Measurements from ENCODE around the gene PTGDR2. TPM values are rescaled to one million over a fixed set of nuclear protein-coding genes. Genes with fewer than 3 reads are reported as not detected.
A peak's percentile ranks its signal among the peaks of the same experiment; 100 is the strongest.

Gene PTGDR2
- total and polyA plus RNA-seq, 2 experiments from 2014 or later = 0.06 TPM; not detected in 1

DNA sequence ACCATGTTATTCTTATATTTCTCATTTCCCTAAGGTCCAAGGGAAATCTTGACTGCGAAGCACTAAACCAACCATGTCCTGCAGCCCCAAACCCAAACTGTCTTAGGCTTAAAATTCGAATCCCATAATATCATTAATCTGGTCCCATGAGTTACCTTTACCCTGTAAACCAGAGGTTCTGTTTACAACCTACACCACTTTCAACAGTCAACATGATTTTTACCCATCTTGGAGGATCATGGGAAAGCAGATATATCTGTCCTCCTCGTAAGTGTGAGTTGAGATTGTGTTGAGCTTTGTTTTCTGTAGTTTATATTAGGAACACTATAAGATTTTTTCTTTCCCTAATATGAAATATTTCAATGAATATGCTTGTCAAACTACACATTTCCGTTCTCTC is 44.2 kb upstream of the PTGDR2 start:
- Histone ChIP-seq H3K9me3 (ENCODE audit: low read depth) (no peaks in the 10 kb centered on the region), H3K4me1 (ENCODE audit: insufficient read depth) (peaks cover 4% of the 10 kb centered on the region), H3F3A (ENCODE audit: insufficient read depth) (peaks cover 11% of the 10 kb centered on the region), H4K20me1 (ENCODE audit: insufficient read depth) (peaks cover 8% of the 10 kb centered on the region; the same call in 1 of the 2 replicates), H3K36me3 (ENCODE audit: low read depth) (peaks cover 61% of the 10 kb centered on the region), H3K27ac (no peak overlapping the region), H3K9ac (no peak overlapping the region), H2AFZ (no peak overlapping the region), H3K27me3 (replicated peaks; ENCODE audit: insufficient read depth) (no peaks in the 10 kb centered on the region), H3K4me2 (ENCODE audit: unreplicated experiment) (no peak overlapping the region), H3K79me2 (ENCODE audit: insufficient read depth) (peaks cover 34% of the 10 kb centered on the region), H3K4me3 (no peak overlapping the region), H3K9me2 (ENCODE audit: insufficient read depth) (no peaks in the 10 kb centered on the region)
- in situ Hi-C loops (cut with MboI) = loop anchor here (10.0 kb wide), 1 partner anchor 65 kb away; no protein-coding TSS in a partner anchor
- no peak for TF ChIP-seq EZH2phosphoT487 (IDR thresholded peaks at IDR 0.05; ENCODE audit: insufficient read depth, low read depth)
- TF ChIP-seq EZH2 (IDR thresholded peaks at IDR 0.05; ENCODE audit: insufficient read depth, poor library complexity, severe bottlenecking) = no peak
- 63% methylated on average over 4 of the region's 4 CpGs for WGBS, 2 experiments (ENCODE audit: low coverage in 1 of 2, low lambda C conversion rate in 2 of 2, missing lambda C conversion rate in 2 of 2)
- DNase-seq = no peak

DNA sequence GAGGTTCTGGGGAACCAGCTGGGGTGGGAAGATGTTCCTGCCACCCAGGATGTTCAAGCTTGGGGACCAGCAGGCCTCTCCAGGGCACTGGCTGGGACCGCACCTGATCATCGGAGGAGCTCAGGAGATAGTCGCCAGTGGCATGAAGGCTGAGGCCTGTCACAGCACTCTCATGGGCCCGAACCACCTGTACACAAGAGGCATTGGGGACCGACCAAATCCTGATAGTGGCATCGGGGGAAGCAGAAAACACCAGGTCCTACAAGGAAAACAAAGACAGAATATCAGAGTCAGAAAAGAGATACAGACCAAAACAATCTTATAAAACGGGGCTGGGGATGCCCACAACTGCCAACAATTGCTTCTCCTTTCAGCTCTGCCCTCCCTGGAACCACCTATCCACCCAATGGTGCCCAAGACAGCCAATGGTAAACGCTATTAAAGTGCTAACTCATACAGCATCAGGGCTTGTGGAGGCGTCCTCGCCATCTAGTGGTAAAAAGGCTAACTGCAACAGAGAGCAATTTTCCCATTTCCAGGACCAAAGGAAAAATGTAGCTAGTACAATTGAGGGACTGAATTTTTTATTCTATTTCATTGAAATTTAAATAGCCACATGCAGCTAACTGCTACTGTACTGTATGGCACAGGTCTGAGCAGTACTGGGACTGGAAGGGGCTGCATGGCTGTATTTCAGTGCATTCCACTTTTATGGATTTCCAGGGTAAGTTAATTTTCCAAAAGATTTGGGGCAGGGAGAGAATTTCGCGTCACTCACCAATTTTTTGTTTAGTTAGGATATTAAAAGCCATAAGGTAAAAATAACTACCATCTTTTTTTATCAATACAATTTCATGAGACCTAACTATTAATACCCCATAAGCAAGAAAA is 43.5 kb upstream of the PTGDR2 start:
- no peaks in the 10 kb centered on the region for H3K9me2 ChIP-seq (ENCODE audit: insufficient read depth)
- H3K4me3 ChIP-seq = no peak overlapping the region
- H3K4me2 ChIP-seq (ENCODE audit: unreplicated experiment) = no peak overlapping the region
- H3K4me1 ChIP-seq (ENCODE audit: insufficient read depth) = no peaks in the 10 kb centered on the region
- TF ChIP-seq EZH2phosphoT487 (IDR thresholded peaks at IDR 0.05; ENCODE audit: insufficient read depth, low read depth) (no peak), EZH2 (IDR thresholded peaks at IDR 0.05; ENCODE audit: insufficient read depth, poor library complexity, severe bottlenecking) (no peak)
- WGBS, 2 experiments (ENCODE audit: low coverage in 1 of 2, low lambda C conversion rate in 2 of 2, missing lambda C conversion rate in 2 of 2) = 58% methylated on average over 12 of the region's 12 CpGs
- no peak overlapping the region for H3K27ac ChIP-seq
- in situ Hi-C loops (cut with MboI) = loop anchor here (10.0 kb wide), 1 partner anchor 64 kb away; no protein-coding TSS in a partner anchor
- peaks cover 4% of the 10 kb centered on the region; the same call in 1 of the 2 replicates for H4K20me1 ChIP-seq (ENCODE audit: insufficient read depth)
- peaks cover 27% of the 10 kb centered on the region for H3K79me2 ChIP-seq (ENCODE audit: insufficient read depth)
- H3K27me3 ChIP-seq (replicated peaks; ENCODE audit: insufficient read depth) = no peaks in the 10 kb centered on the region
- peak; percentile 77 for DNase-seq
- no peak overlapping the region for H2AFZ ChIP-seq
- no peaks in the 10 kb centered on the region for H3K9me3 ChIP-seq (ENCODE audit: low read depth)
- H3K36me3 ChIP-seq (ENCODE audit: low read depth) = peaks cover 67% of the 10 kb centered on the region
- peaks cover 11% of the 10 kb centered on the region for H3F3A ChIP-seq (ENCODE audit: insufficient read depth)
- peak overlapping the region; percentile 11; the same call in 1 of the 2 replicates for H3K9ac ChIP-seq

DNA sequence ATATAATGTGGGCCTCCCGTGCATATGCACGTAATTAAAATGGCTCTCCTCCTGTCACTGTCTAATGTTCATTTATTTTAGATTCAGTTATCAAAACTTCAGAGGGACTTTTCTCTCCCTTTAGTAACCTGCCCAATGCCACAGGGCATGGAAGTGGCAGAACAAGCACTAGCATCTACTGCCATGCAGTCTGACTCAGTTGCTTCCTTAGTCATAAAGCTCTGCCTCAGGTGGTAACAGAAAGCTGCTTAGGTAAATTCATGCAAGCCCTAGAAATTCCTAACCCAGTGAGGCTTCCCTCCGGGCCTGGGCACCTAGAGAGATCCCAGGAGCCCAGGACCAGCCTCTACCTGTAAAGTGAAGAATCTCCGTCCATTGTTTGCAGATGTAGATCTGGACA is 41.7 kb upstream of the PTGDR2 start:
- Histone ChIP-seq H3K4me1 (ENCODE audit: insufficient read depth) (no peaks in the 10 kb centered on the region), H4K20me1 (ENCODE audit: insufficient read depth) (no peaks in the 10 kb centered on the region), H3K4me3 (no peak overlapping the region), H3K79me2 (ENCODE audit: insufficient read depth) (peaks cover 9% of the 10 kb centered on the region), H3F3A (ENCODE audit: insufficient read depth) (peaks cover 11% of the 10 kb centered on the region), H3K9ac (no peak overlapping the region), H3K9me3 (ENCODE audit: low read depth) (no peaks in the 10 kb centered on the region), H3K36me3 (ENCODE audit: low read depth) (peaks cover 67% of the 10 kb centered on the region), H3K27me3 (replicated peaks; ENCODE audit: insufficient read depth) (no peaks in the 10 kb centered on the region), H3K9me2 (ENCODE audit: insufficient read depth) (no peaks in the 10 kb centered on the region), H3K4me2 (ENCODE audit: unreplicated experiment) (no peak overlapping the region), H2AFZ (no peak overlapping the region), H3K27ac (no peak overlapping the region)
- WGBS, 2 experiments (ENCODE audit: low coverage in 1 of 2, low lambda C conversion rate in 2 of 2, missing lambda C conversion rate in 2 of 2) = 86% methylated on average over 4 of the region's 4 CpGs
- no peak for DNase-seq
- TF ChIP-seq EZH2 (IDR thresholded peaks at IDR 0.05; ENCODE audit: insufficient read depth, poor library complexity, severe bottlenecking) (no peak), EZH2phosphoT487 (IDR thresholded peaks at IDR 0.05; ENCODE audit: insufficient read depth, low read depth) (no peak)
- in situ Hi-C loops (cut with MboI) = loop anchor here (10.0 kb wide), 1 partner anchor 63 kb away; no protein-coding TSS in a partner anchor

DNA sequence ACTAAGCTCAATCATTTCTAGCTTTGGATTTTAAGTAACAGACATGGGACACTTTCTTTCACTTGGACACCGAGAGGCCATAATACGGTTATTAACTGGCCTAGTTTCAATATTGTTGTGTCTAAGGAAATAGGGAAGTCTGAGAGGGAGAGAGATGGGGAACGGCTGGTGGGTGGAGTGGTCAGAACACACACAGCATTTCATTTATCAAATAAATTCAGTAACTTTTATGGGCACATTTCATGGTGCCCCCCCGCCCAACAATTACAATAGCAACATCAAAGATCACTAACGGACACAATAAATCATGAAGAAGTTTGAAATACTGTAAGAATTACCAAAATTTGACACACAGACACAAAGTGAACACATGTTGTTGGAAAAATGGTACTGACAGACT is 39.9 kb upstream of the PTGDR2 start:
- Histone ChIP-seq H3K9me3 (ENCODE audit: low read depth) (no peaks in the 10 kb centered on the region), H3K27me3 (replicated peaks; ENCODE audit: insufficient read depth) (no peaks in the 10 kb centered on the region), H3K36me3 (ENCODE audit: low read depth) (peaks cover 57% of the 10 kb centered on the region), H3K79me2 (ENCODE audit: insufficient read depth) (no peaks in the 10 kb centered on the region), H3K27ac (no peak overlapping the region), H3K4me2 (ENCODE audit: unreplicated experiment) (no peak overlapping the region), H3K4me3 (no peak overlapping the region), H2AFZ (no peak overlapping the region), H3K9me2 (ENCODE audit: insufficient read depth) (no peaks in the 10 kb centered on the region), H4K20me1 (ENCODE audit: insufficient read depth) (no peaks in the 10 kb centered on the region), H3K9ac (no peak overlapping the region), H3K4me1 (ENCODE audit: insufficient read depth) (no peaks in the 10 kb centered on the region), H3F3A (ENCODE audit: insufficient read depth) (peaks cover 11% of the 10 kb centered on the region)
- 77 to 79% methylated on average over 5 of the region's 5 CpGs for WGBS, 2 experiments (ENCODE audit: low coverage in 1 of 2, low lambda C conversion rate in 2 of 2, missing lambda C conversion rate in 2 of 2)
- in situ Hi-C loops (cut with MboI) = loop anchor here (10.0 kb wide), 1 partner anchor 61 kb away; no protein-coding TSS in a partner anchor
- TF ChIP-seq EZH2 (IDR thresholded peaks at IDR 0.05; ENCODE audit: insufficient read depth, poor library complexity, severe bottlenecking) (no peak), EZH2phosphoT487 (IDR thresholded peaks at IDR 0.05; ENCODE audit: insufficient read depth, low read depth) (no peak)
- no peak for DNase-seq

All from GM23248 (cell line).